Neuron (in vitro differentiated cells): ENCODE measurements around the gene EML2.
"Not testable (repeated sequence)": the region's sequence is repeated elsewhere in the genome, so short reads cannot be mapped to it uniquely, and the experiment has no call there.

Source experiments
- H2AFZ ChIP-seq: one replicate; pipeline ENCODE4 v1.6.1; 2013; ENCODE audit warnings: low read depth, mild to moderate bottlenecking, inconsistent platforms, low read length, moderate library complexity
- H3K27me3 ChIP-seq: one replicate; pipeline ENCODE4 v1.6.1; 2013; ENCODE audit warnings: low read length; ENCODE audit not compliant: insufficient read depth
- H3K36me3 ChIP-seq: one replicate; pipeline ENCODE4 v1.6.1; 2013; ENCODE audit warnings: low read length; ENCODE audit not compliant: insufficient read depth
- H3K4me1 ChIP-seq: one replicate; pipeline ENCODE4 v1.6.1; 2013; ENCODE audit warnings: low read length; ENCODE audit not compliant: insufficient read depth
- H3K4me3 ChIP-seq: 2 replicates; pipeline ENCODE4 v1.5.1; 2013; ENCODE audit warnings: mild to moderate bottlenecking, low read length, moderate library complexity
- H3K9me3 ChIP-seq: one replicate; pipeline ENCODE4 v1.6.1; 2013; ENCODE audit warnings: low read length

The EML2 gene

DNA sequence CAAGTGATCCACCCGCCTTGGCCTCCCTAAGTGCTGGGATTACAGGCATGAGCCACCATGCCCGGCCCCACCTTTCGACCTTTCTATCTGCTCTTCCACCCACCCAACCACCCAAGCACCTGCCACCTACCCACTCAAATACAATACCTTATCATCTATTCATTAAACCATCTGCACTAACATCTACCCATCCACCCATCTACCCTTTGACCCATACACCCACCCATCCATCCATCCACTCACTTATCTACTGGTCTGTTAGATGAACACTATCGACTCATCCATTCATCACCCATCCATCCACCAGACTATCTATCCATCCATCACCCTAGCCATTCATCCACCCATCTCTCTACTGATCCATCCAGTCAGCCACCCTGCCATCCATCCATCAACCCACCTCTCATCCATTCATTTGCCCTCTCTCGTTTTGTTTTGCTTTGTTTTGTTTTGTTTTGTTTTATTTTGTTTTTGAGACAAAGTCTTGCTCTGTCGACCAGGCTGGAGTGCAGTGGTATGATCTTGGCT is 17.2 kb downstream of the EML2 start:
- H3K4me1 ChIP-seq, result no peaks in the 10 kb centered on the region
- no peak overlapping the region for H2AFZ ChIP-seq
- no peak overlapping the region for H3K4me3 ChIP-seq
- peaks cover 6% of the 10 kb centered on the region for H3K36me3 ChIP-seq
- H3K9me3 ChIP-seq, result no peaks in the 10 kb centered on the region
- no peaks in the 10 kb centered on the region for H3K27me3 ChIP-seq

DNA sequence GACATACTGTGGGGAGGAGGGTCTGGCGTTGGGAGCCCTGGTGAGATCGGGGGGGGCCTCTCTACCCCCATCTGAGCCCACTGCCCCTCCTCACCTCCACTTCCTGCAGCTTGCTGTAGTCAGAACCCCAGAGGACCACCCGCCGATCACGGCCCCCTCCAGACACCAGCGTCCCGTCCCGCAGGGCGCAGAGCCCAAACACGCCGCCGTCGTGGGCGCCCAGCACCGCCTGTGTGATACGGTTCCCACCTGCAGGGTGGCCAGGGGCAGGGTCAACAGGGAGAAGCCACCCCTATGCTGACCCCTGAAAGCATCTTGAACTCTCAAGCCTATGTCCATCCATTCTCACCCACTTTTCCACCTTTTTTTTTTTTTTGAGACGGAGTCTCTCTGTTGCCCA is 17.8 kb downstream of the EML2 start:
- Histone ChIP-seq H3K4me3 (no peak overlapping the region), H2AFZ (no peak overlapping the region), H3K27me3 (no peaks in the 10 kb centered on the region), H3K36me3 (peaks cover 6% of the 10 kb centered on the region), H3K9me3 (no peaks in the 10 kb centered on the region), H3K4me1 (no peaks in the 10 kb centered on the region)

DNA sequence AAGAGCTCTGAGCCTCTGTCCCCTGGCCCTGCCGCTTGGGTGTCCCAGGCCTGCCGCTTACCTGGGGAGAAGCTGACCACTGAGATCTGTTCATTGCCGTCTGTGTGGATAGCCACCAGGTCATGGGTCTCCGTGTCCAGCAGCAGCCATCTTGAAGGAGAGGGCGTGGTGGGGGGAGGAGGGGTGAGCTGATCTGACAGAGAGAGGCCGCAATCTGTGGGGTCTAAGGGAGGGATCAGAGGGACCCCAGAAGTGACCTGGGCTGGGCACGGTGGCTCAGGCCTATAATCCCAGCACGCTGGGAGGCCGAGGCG is 22.5 kb downstream of the EML2 start:
- peaks cover 6% of the 10 kb centered on the region for H3K36me3 ChIP-seq
- H3K4me1 ChIP-seq, result no peaks in the 10 kb centered on the region
- no peaks in the 10 kb centered on the region for H3K9me3 ChIP-seq
- H2AFZ ChIP-seq, result no peak overlapping the region
- no peaks in the 10 kb centered on the region for H3K27me3 ChIP-seq
- no peak overlapping the region for H3K4me3 ChIP-seq

DNA sequence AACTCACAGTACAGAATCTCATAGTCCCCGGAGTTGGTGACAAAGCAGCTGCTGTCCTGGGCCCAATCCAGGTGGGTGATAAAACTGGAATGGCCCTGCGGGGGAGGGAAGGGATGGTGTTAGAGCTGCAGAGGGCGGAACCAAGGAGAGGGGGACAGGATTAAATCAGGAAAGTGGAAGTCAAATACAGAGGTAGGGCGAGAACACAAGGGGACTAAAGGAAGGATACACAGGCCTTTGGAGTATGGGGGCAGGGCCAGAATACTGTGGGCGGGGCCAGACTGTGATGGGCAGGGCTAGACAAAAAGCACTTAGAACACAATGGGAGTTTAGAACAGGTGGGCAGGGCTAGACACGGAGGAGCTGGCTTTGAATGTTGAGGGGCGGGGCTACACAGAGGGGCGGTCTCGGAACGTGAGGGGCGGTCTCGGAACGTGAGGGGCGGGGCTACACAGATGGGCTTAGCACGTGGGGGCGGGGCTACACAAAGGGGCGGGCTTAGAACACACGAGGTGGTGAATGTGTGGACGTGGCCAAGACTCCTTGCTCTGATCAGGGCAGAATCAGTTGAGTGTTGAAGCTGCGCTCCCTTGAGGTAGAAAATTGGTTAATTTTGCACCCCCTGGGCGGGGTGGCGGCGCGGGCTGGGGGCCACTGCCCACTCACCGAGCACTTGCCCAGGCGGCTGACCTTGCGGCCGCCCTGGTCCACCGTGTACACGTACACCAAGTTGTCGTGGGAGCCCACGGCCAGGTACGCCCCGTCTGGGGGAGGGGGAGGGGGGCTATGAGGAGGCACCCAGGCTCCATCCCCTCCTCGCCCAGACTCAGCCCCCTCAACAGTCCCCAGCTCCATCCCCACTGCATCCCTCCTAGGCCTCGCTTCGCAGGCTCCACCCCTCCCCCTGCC is 23.1 kb downstream of the EML2 start:
- Histone ChIP-seq H2AFZ (no peak overlapping the region), H3K27me3 (no peaks in the 10 kb centered on the region), H3K9me3 (no peaks in the 10 kb centered on the region), H3K36me3 (peaks cover 6% of the 10 kb centered on the region), H3K4me1 (no peaks in the 10 kb centered on the region), H3K4me3 (no peak overlapping the region)

DNA sequence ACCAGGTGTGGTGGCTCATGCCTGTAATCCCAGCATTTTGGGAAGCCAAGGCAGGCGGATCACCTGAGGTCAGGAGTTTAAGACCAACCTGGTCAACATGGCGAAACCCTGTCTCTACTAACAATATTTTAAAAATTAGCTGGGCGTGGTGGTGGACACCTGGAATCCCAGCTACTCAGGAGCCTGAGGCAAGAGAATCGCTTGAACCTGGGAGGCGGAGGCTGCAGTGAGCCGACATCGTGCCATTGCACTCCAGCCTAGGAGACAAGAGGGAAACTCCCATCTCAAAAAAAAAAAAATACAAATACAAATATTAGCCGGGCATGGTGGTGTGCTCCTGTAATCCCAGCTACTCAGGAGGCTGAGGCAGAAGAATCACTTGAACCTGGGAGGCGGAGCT is 24.1 kb downstream of the EML2 start:
- H3K4me1 ChIP-seq, H3K4me3 ChIP-seq, H3K36me3 ChIP-seq, H2AFZ ChIP-seq, H3K9me3 ChIP-seq, H3K27me3 ChIP-seq: not testable (repeated sequence)

DNA sequence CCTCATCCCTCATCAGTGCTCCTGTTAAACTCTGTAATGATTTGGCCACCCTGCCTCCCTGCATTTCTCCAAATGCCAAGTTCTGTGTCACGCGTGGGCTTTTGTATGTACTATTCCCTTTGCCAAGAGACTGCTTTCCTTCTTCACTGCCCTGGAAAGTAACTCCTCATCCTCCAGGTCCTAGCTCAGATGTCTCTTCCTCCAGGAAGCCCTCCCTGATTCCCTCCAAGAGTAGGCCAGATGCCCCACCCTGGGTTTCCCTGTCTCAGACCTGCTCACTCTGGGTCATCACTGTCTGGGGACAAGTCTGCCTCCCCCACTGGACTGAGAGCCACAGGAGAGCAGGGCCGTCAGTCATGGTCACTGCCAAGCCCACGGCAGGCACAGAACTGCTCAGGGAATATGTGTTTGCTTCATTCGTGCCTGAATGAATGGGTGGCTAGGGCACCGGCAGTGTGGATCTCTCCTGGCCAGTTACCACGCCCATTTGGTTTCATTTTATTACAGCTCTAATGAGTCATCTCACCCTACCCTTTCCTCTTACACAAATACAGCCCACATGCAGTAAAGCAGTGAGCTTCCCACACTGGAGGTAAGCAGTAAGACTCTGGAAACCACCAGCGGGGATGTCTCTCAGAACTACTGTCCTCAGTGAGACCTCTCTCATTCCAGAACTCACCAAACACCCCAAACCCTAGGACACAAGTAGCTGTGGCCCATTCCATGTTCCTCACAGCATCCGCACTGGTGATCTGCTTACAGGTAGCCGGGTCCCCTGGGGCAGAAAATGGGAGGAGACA is 25.1 kb downstream of the EML2 start:
- Histone ChIP-seq H3K36me3 (peaks cover 4% of the 10 kb centered on the region), H3K9me3 (no peaks in the 10 kb centered on the region), H3K4me1 (no peaks in the 10 kb centered on the region), H2AFZ (no peak overlapping the region), H3K27me3 (no peaks in the 10 kb centered on the region), H3K4me3 (no peak overlapping the region)

DNA sequence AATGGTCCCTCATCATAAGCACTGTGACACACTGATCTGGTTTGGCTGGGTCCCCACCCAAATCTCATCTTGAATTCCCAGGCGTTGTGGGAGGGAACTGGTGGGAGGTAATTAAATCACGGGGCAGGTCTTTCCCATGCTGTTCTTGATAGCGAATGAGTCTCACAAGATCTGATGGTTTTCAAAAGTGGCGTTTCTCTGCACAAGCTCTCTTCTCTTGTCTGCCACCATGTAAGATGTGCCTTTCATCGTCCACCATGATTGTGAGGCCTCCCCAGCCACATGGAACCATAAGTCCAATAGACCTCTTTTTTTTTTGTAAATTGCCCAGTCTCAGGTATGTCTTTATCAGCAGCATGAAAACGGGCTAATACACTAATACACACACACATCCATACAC is 30.2 kb downstream of the EML2 start:
- H3K9me3 ChIP-seq, result no peaks in the 10 kb centered on the region
- no peak overlapping the region for H3K4me3 ChIP-seq
- no peaks in the 10 kb centered on the region for H3K27me3 ChIP-seq
- no peak overlapping the region for H2AFZ ChIP-seq
- H3K4me1 ChIP-seq, result peaks cover 4% of the 10 kb centered on the region
- no peaks in the 10 kb centered on the region for H3K36me3 ChIP-seq

DNA sequence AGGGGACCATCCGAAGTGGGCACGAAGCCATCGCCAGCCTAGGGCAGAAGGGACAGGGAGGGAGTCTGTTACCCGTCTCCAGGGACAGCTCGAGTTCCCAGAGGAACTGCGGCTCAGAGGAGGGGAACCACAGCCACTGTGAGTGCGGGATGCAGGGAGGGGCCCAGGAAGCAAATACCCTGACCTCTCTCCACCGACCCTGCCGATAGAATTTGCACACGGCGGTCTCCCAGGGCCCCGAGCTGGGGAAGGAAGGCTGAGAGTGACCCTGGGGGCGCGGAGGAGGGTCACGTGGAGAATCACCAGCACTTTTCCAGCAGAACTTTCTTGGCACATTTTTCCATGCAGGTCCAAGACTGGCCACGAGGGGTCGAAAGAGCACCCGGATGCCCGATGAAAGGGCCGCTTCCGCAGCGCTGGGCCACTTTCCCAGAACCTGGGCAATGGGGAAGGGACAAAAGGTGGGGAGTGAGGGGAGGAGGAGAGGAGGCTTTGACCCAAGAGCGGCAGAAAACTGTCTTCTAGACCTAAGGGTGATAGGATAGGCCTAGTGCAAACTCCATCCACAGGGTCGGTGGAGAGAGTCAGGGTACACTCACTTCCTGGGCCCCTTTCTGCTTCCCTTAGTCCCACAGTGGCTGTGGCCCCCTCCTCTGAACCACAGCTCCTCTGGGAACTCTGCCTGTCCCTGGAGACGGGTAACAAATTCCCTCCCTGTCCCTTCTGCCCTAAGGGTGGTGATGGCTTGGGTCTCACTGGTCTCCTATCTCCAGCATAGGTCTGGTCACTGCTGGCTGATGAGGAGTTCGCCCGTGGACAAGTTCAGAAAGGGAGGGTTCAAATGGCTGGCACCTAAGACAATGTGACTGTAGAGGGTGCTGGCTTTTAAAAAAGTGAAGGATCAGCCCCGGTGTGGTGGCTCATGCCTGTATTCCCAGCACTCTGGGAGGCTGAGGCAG is 31.8 kb downstream of the EML2 start:
- H3K4me1 ChIP-seq, result peaks cover 4% of the 10 kb centered on the region
- H2AFZ ChIP-seq, result peak overlapping the region; percentile 9
- no peaks in the 10 kb centered on the region for H3K9me3 ChIP-seq
- peaks cover 5% of the 10 kb centered on the region for H3K27me3 ChIP-seq
- H3K4me3 ChIP-seq, result peak overlapping the region; percentile 5
- H3K36me3 ChIP-seq, result no peaks in the 10 kb centered on the region

DNA sequence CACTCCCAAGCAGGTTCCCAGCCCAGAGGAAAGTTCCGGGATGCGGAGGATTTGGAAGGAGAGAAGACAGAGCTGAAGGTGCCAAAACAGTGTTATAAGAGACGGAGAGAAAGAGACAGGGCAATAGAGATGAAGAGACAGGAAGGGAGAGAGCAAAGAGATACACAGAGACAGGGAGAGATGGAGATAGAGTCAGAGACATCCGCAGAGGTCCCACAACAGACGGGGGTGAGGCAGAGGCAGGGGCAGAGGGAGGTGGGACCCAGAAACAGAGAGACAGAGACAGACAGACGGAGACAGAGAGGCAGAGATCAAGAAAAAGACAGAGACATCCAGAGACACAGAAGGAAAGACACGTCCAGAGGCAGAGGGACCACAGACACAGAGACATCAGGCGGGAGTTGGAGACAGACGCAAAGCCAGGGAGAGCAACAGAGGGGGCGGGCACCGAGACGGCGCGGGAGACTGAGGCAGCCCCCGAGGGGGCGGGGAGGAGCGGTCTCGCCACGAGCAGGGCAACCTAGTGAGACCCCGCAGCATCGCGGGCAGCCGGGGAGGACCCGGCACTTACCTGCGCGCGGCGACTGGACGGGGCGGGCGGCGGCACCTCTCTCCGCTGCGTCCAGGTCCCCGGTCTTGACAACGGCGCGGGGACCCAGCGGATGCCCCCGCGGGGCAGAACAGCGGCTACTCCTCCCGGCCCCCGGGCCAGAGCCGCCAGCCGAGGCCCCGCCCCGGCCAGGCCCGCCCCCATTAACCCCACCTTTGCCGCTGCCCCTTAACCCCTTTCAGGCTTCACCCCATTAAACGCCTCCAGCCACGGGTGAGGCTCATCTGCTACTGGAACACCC is 37.4 kb downstream of the EML2 start, which contains the start of gene GPR4:
Gene GPR4, minus strand, starts transcription at position 689 of the 851 bp plus-strand sequence. CDS start 10,346 bp downstream, outside the sequence.
- Histone ChIP-seq H3K9me3 (no peaks in the 10 kb centered on the region), H3K27me3 (peaks cover 57% of the 10 kb centered on the region), H3K4me1 (peaks cover 4% of the 10 kb centered on the region), H3K4me3 (no peak within 1 kb of the TSS), H3K36me3 (no peaks in the 10 kb centered on the region), H2AFZ (no peak within 1 kb of the TSS)

DNA sequence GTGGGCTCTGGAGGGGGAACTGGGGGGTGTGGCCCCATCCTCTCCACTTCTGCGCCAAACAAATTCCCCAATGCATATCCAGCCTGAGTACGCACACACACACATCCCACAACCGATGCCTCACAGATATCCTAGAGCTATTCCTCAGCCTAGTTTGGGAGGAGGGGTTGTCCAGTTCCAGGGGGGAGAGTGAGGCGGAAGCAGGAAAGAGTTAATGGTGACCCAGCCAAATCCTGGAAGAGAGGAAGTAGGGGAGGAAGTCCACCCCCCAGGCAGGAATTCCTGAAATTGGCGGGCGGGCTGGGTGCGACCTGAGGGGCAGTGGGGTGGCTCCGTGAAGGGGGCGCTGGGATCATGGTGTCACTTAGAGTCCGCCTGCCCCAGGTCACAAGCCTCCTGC is 38.1 kb downstream of the EML2 start:
- H2AFZ ChIP-seq, result no peak overlapping the region
- no peaks in the 10 kb centered on the region for H3K36me3 ChIP-seq
- no peak overlapping the region for H3K4me3 ChIP-seq
- H3K4me1 ChIP-seq, result peaks cover 4% of the 10 kb centered on the region
- H3K9me3 ChIP-seq, result no peaks in the 10 kb centered on the region
- H3K27me3 ChIP-seq, result peaks cover 62% of the 10 kb centered on the region

DNA sequence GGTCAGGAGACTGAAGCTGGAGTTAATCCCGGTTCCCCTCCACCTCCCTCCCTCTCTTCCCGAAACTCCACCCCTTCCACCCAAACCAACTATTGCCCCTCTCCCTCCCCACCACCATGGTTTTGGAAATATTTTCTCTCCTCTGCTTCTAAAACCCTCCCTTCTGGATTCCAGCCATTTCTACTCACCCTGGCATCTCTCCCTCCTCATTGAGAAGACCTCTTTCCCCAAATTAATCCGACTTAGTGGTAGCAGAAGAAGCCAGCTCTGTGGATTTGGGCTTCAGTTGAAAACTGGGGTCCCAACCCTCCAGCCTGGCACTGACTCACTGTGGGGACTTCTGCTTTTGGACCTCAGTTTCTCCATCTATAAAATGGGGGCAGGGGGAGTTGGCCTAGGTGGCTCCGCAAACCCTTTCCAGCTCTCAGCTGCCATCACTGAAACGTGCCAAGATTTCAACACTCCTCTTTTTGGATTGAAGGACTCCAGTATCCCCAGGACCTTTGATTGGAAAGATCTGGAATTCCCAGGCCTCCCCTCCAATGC is 38.8 kb downstream of the EML2 start:
- Histone ChIP-seq H3K9me3 (no peaks in the 10 kb centered on the region), H3K36me3 (no peaks in the 10 kb centered on the region), H3K4me3 (no peak overlapping the region), H3K4me1 (peaks cover 4% of the 10 kb centered on the region), H2AFZ (no peak overlapping the region), H3K27me3 (peaks cover 64% of the 10 kb centered on the region)

DNA sequence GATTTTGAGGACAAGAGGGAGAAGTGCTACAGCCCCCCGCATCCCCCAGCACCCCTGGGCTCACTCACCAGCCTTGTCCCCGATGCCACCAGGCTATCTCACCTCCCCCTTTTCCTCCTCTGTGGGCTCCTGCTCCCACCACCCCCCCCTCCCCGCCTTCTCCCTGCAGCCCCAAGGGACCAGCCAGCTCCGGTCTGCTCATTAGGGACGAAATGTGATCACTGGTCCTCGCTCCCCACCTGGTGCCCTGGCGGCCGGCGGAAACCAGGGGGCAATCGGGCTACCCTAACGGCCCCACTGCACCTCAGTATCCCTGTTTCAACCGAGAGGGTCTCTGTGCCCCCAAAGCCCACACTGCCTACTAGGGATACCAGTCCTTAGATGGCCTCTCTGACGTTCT is 39.9 kb downstream of the EML2 start:
- H3K27me3 ChIP-seq, result peaks cover 64% of the 10 kb centered on the region
- peaks cover 4% of the 10 kb centered on the region for H3K4me1 ChIP-seq
- H2AFZ ChIP-seq, result no peak overlapping the region
- H3K36me3 ChIP-seq, result no peaks in the 10 kb centered on the region
- no peaks in the 10 kb centered on the region for H3K9me3 ChIP-seq
- no peak overlapping the region for H3K4me3 ChIP-seq
